Kidney (tissue), 14 donors: ENCODE data around the gene SETX. TPM values are rescaled to one million over a fixed set of nuclear protein-coding genes. Genes with fewer than 3 reads are reported as not detected.

Source experiments
- DNase-seq, 5 donors: peaks; one replicate each; pipeline ENCODE4 v3.0.0-alpha.2; 2013 to 2020
- FAIRE-seq: peaks from 2 replicates; lab custom pipeline; 2012; peaks lifted over from hg19 to GRCh38; lab: Jason Lieb, UNC
- H3K27ac ChIP-seq, 2 donors: one replicate each; pipeline ENCODE4 v1.7.0; 2013; ENCODE audit warnings: low read depth in 2 of 2, low read length in 2 of 2, inconsistent platforms in 1 of 2
- H3K27me3 ChIP-seq: one replicate; pipeline ENCODE4 v1.7.1; 2013; ENCODE audit warnings: low read length, inconsistent platforms; ENCODE audit not compliant: control insufficient read depth, insufficient read depth
- H3K36me3 ChIP-seq, 3 donors: one replicate each; pipeline versions ENCODE4 v1.7.0 to v1.7.1; 2013; ENCODE audit warnings: low read length in 3 of 3, control low read depth in 1 of 3, inconsistent platforms in 1 of 3; ENCODE audit not compliant: insufficient read depth in 3 of 3, control insufficient read depth in 2 of 3
- H3K4me1 ChIP-seq, 3 donors: one replicate each; pipeline versions ENCODE4 v1.7.0 to v1.7.1; 2013; ENCODE audit warnings: low read length in 3 of 3, inconsistent platforms in 1 of 3, low read depth in 1 of 3; ENCODE audit not compliant: control insufficient read depth in 2 of 3, insufficient read depth in 2 of 3
- H3K4me3 ChIP-seq, 3 donors: one replicate each; pipeline versions ENCODE4 v1.7.0 to v1.8.1; 2013; ENCODE audit warnings: low read length in 3 of 3, control low read depth in 1 of 3, inconsistent platforms in 1 of 3
- H3K9ac ChIP-seq, 3 donors: one replicate each; pipeline versions ENCODE4 v1.7.0 to v1.7.1; 2013; ENCODE audit warnings: low read length in 3 of 3, control low read depth in 1 of 3, inconsistent platforms in 1 of 3
- H3K9me3 ChIP-seq, 3 donors: one replicate each; pipeline versions ENCODE4 v1.7.0 to v1.7.1; 2013; ENCODE audit warnings: low read length in 3 of 3, control low read depth in 1 of 3, inconsistent platforms in 1 of 3; ENCODE audit not compliant: control insufficient read depth in 2 of 3, insufficient read depth in 1 of 3
- CTCF ChIP-seq: IDR thresholded peaks from 3 replicates; pipeline ENCODE4 v1.5.1; 2012; ENCODE audit warnings: mild to moderate bottlenecking, moderate library complexity, borderline replicate concordance; ENCODE audit not compliant: insufficient read depth; ENCODE audit errors: extremely low read depth
- intact Hi-C: fragments of 100-400 bp; cut with DNase I; formaldehyde crosslinking; loops from one replicate; pipeline ENCODE4 v1.11.1; 2022
- polyA plus RNA-seq: library from polyadenylated mRNA; stranded (reverse); fragments of 350-450 nt; fragmentation: Illumina TruSeq; extraction: RNeasy Lipid Tissue Mini Kit (QIAGEN cat#74804); gene quantifications from one replicate; pipeline ENCODE4 v1.2.3, GENCODE V29; 2014; ENCODE audit warnings: low read depth, low replicate concordance; ENCODE audit not compliant: insufficient read depth
- total RNA-seq: library from RNA; stranded (reverse); fragmentation: NEBNext Ultra II Directional; extraction: Animal tissue kit (Norgen Biotek cat#: 25700); gene quantifications from one replicate; pipeline ENCODE4 v1.2.1, GENCODE V29; 2021
- donor health status: control.
- donor health status: control.
- donor health status: control.
- donor health status: control.
- donor health status: control.
- donor health status: DM: yes; HTN: yes; CAD: no.
- donor health status: Normal renal cell carcinoma (clear cell type).

Gene SETX
- total and polyA plus RNA-seq, 2 donors from 2014 or later = 16.1 to 56.8 TPM

GRCh38 chr9:132224645-132225044 lies 130.1 kb downstream of the SETX start:
- no peak for FAIRE-seq
- no peaks in the 10 kb centered on the region for H3K36me3 ChIP-seq
- intact Hi-C loops = no loop called here
- H3K27me3 ChIP-seq = no peaks in the 10 kb centered on the region
- DNase-seq = no peak
- no peaks in the 10 kb centered on the region for H3K4me1 ChIP-seq
- TF ChIP-seq CTCF = no peak
- H3K27ac ChIP-seq = no peak overlapping the region
- H3K9me3 ChIP-seq = no peaks in the 10 kb centered on the region
- H3K9ac ChIP-seq = no peak overlapping the region
- no peak overlapping the region for H3K4me3 ChIP-seq

- Histone ChIP-seq H3K27ac (no peak overlapping the region), H3K4me1 (no peaks in the 10 kb centered on the region), H3K4me3 (no peak overlapping the region), H3K36me3 (no peaks in the 10 kb centered on the region), H3K9ac (no peak overlapping the region), H3K9me3 (no peaks in the 10 kb centered on the region), H3K27me3 (no peaks in the 10 kb centered on the region)
- DNase-seq (no peak), FAIRE-seq (no peak)
- no peak for TF ChIP-seq CTCF
- intact Hi-C loops = no loop called here
Observed at GRCh38 chr9:132221941-132222340, 132.8 kb downstream of the SETX start.

DNA sequence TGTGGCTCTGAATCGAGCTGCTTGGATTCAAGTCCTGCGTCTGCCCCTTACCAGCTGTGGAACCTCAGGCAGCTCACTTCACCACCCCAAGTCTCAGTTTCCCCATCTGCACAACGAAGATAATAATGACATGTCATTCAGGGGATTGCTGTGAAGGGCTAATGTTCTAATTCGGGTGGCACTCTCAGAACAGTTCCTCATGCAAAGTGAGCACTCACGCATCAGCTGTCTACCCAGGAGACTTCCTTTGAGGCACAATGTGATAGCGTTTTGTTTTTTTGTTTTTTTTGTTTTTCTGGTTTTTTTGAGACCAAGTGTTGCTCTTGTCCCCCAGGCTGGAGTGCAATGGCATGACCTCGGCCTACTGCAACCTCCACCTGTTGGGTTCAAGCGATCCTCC lies 136.6 kb downstream of the SETX start:
- H3K9me3 ChIP-seq = no peaks in the 10 kb centered on the region
- DNase-seq (no peak), FAIRE-seq (no peak)
- H3K9ac ChIP-seq = no peak overlapping the region
- H3K27me3 ChIP-seq = no peaks in the 10 kb centered on the region
- intact Hi-C loops = no loop called here
- H3K36me3 ChIP-seq = no peaks in the 10 kb centered on the region
- no peak overlapping the region for H3K27ac ChIP-seq
- H3K4me1 ChIP-seq = no peaks in the 10 kb centered on the region
- no peak overlapping the region for H3K4me3 ChIP-seq
- TF ChIP-seq CTCF = no peak

GRCh38 chr9:132216861-132217619 lies 137.7 kb downstream of the SETX start:
- Histone ChIP-seq H3K36me3 (no peaks in the 10 kb centered on the region), H3K4me3 (no peak overlapping the region), H3K9ac (no peak overlapping the region), H3K9me3 (no peaks in the 10 kb centered on the region), H3K27me3 (no peaks in the 10 kb centered on the region), H3K27ac (no peak overlapping the region), H3K4me1 (no peaks in the 10 kb centered on the region)
- TF ChIP-seq CTCF = no peak
- DNase-seq = no peak
- intact Hi-C loops = no loop called here
- FAIRE-seq = no peak
